ENCODE measurements around the gene AOPEP. TPM values are rescaled to one million over a fixed set of nuclear protein-coding genes. Genes with fewer than 3 reads are reported as not detected.

The AOPEP gene
- total and polyA plus RNA-seq, 9 of the 15 experiments (the other 6 are each of a cell fraction or from before 2014, with no cell fraction given): 4.5 to 19.3 (median 13.5) TPM

GRCh38 chr9:94787266-94787665 is 60.8 kb downstream of the AOPEP start (continued):
- TF ChIP-seq MTA2 (IDR thresholded peaks at IDR 0.05; ENCODE audit: low read depth): no peak

- no peaks in the 10 kb centered on the region; the same call in 2 of the 3 replicates for H3K36me3 ChIP-seq (ENCODE audit: control insufficient read depth, insufficient read depth, low read length)
- H3K4me2 ChIP-seq (ENCODE audit: insufficient read depth, low read length): no peak overlapping the region
- ATAC-seq: no peak
- H3K79me2 ChIP-seq (ENCODE audit: control insufficient read depth, insufficient read depth, low read length): no peaks in the 10 kb centered on the region
- no peaks in the 10 kb centered on the region for H3K9me1 ChIP-seq (ENCODE audit: control insufficient read depth, insufficient read depth, low read length)
- ChIA-PET POLR2A (no interaction called here), CTCF (ENCODE audit: low intra/inter-chr PET ratio) (no interaction called here)
- no peak overlapping the region for H3K27ac ChIP-seq (ENCODE audit: extremely low read depth, low read depth, low read length)
- no peaks in the 10 kb centered on the region for H4K20me1 ChIP-seq (replicated peaks; ENCODE audit: control insufficient read depth, insufficient read depth, low read length)
- no peak for FAIRE-seq
- H3K4me1 ChIP-seq (replicated peaks in 1 of 2; ENCODE audit: control insufficient read depth in 2 of 2, insufficient read depth in 2 of 2, low read length in 2 of 2): no peaks in the 10 kb centered on the region
- intact Hi-C loops (cut with micrococcal nuclease) (loop anchor here (10.0 kb wide), 2 partner anchors 306 to 476 kb away; no protein-coding TSS in a partner anchor), in situ Hi-C loops (cut with MboI) (loop anchor here (10.0 kb wide), 2 partner anchors 296 to 336 kb away; no protein-coding TSS in a partner anchor)
- no peak for DNase-seq (ENCODE audit: extremely low read depth in 1 of 4, low spot score in 3 of 4)
- no peak overlapping the region for H2AFZ ChIP-seq (ENCODE audit: low read depth, low read length)
- no TSS peak for BruUV-seq (replicated peaks)
- no peaks in the 10 kb centered on the region for H3K9me3 ChIP-seq (replicated peaks; ENCODE audit: control insufficient read depth, insufficient read depth, low read depth, low read length)
- H3K27me3 ChIP-seq (ENCODE audit: control insufficient read depth in 2 of 2, insufficient read depth in 2 of 2, low read length in 2 of 2): no peaks in the 10 kb centered on the region
- TF ChIP-seq FOXP4 (CRISPR knock-in tag; IDR thresholded peaks at IDR 0.05; ENCODE audit: borderline replicate concordance): no peak
- TF ChIP-seq DDX20 (tag; IDR thresholded peaks at IDR 0.05; ENCODE audit: low read depth): no peak
- no peak for TF ChIP-seq ZNF384 (IDR thresholded peaks at IDR 0.05; ENCODE audit: low read depth, low read length)
- no peak for TF ChIP-seq FOXA3 (CRISPR knock-in tag; conservative IDR thresholded peaks at IDR 0.05 in 1 of 2, IDR thresholded peaks at IDR 0.05 in 1 of 2)
- TF ChIP-seq ZSCAN32 (CRISPR knock-in tag; IDR thresholded peaks at IDR 0.05): no peak
- TF ChIP-seq FOXO4 (CRISPR knock-in tag; IDR thresholded peaks at IDR 0.05): no peak
- TF ChIP-seq TCF15 (CRISPR knock-in tag; IDR thresholded peaks at IDR 0.05): no peak
- no peak for TF ChIP-seq RNF219 (CRISPR knock-in tag; IDR thresholded peaks at IDR 0.05)
- no peak for TF ChIP-seq NEUROD1 (IDR thresholded peaks at IDR 0.05; ENCODE audit: borderline replicate concordance, low read depth, low read length, partially characterized antibody)
- TF ChIP-seq HMG20B (CRISPR knock-in tag; IDR thresholded peaks at IDR 0.05): no peak
- TF ChIP-seq MYBL2 (IDR thresholded peaks at IDR 0.05; ENCODE audit: low read depth): no peak
- no peak for TF ChIP-seq MYBL2 (CRISPR knock-in tag; IDR thresholded peaks at IDR 0.05; ENCODE audit: borderline replicate concordance)
- no peak for TF ChIP-seq MBD2 (IDR thresholded peaks at IDR 0.05; ENCODE audit: borderline replicate concordance, low read depth)
- TF ChIP-seq ZNF586 (CRISPR knock-in tag; conservative IDR thresholded peaks at IDR 0.05): no peak
- TF ChIP-seq ZFP1 (CRISPR knock-in tag; IDR thresholded peaks at IDR 0.05): no peak
- no peak overlapping the region for H3K9ac ChIP-seq (ENCODE audit: insufficient read depth in 1 of 2, low read depth in 2 of 2, low read length in 2 of 2)
- H3K4me3 ChIP-seq: no peak overlapping the region
These were observed 62.1 kb downstream of the AOPEP start for GRCh38 chr9:94788570-94789105.

Measured in K562 (cell line).